ENCODE results near the gene APOC3. TPM values are rescaled to one million over a fixed set of nuclear protein-coding genes. Genes with fewer than 3 reads are reported as not detected.
A peak's percentile ranks its signal among the peaks of the same experiment; 100 is the strongest.

Gene APOC3
- 10 to 100 TPM in 1 of 4 donors, 1 to 10 TPM in 3; 3.7 to 11.1 (median 8.4) TPM for polyA plus RNA-seq (ENCODE audit: insufficient read length in 4 of 4)

- no peak for DNase-seq (ENCODE audit: low read depth in 4 of 4, low spot score in 3 of 4)
These were observed at the start of gene APOC3 for GRCh38 chr11:116829525-116830183. TSS of gene APOC3 (plus strand) at chr11:116829907. CDS start at chr11:116830583, 676 bp downstream.

DNA sequence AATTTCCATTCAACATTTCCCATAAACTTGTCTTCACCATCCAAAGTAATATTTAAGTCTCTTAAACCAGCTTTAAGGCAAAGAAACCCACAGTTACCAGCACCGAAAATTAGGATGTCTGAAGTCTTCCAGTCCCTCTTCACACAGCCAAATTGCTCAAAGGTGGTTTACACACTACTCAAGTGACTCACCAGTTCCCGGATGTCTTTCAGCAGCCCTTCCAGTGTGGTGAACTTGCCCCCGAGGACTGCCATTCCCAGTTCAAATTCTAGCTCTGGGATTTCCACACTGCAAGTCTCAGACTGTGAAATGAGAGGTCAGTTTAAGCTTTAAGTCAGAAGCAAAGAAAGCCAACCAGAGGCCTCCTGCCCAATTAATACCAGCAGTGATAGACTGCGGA lies 47.0 kb upstream of the APOC3 start:
- DNase-seq (ENCODE audit: low read depth in 4 of 4, low spot score in 3 of 4): no peak

DNA sequence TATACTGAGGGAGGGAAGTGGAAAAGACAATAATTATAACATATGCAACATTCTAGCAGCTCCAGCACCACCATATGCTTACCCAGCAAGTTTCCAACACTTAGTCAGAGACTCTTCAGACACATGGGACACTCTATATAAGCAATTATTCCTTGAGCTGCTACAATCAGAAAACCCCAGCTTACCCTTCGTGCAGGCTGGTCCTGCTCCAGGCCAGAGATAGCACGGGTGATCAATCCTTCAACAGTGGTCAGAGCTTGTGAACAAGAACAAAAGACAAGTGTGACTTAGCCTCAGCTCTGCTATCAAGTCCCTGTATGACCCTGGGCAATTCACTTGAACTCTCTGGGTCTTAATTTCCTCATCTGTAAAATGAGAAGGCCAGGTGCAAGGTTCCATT lies 43.4 kb upstream of the APOC3 start:
- no peak for DNase-seq (ENCODE audit: low read depth in 4 of 4, low spot score in 3 of 4)

DNA sequence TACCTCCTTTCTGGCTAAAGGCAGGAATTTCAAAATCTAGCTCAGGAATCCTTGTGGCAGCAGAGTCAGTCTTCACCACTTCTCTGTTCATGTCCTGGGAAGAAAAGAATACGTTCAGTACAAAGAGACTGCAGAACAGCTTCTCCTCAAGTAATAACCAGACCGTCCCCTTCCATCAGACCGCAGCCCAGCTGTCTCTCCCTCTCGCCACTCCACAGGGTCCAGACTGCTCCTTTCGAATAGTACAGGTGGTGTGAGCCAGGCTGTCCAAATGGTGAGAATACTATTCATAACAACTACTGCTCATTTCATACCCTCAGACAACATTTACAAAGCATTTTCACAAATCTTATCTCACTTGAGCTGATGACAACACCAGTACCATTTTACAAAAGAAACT lies 42.7 kb upstream of the APOC3 start:
- DNase-seq (ENCODE audit: low read depth in 4 of 4, low spot score in 3 of 4): no peak

GRCh38 chr11:116787436-116787785 lies 42.3 kb upstream of the APOC3 start:
- no peak for DNase-seq (ENCODE audit: low read depth in 4 of 4, low spot score in 3 of 4)

DNA sequence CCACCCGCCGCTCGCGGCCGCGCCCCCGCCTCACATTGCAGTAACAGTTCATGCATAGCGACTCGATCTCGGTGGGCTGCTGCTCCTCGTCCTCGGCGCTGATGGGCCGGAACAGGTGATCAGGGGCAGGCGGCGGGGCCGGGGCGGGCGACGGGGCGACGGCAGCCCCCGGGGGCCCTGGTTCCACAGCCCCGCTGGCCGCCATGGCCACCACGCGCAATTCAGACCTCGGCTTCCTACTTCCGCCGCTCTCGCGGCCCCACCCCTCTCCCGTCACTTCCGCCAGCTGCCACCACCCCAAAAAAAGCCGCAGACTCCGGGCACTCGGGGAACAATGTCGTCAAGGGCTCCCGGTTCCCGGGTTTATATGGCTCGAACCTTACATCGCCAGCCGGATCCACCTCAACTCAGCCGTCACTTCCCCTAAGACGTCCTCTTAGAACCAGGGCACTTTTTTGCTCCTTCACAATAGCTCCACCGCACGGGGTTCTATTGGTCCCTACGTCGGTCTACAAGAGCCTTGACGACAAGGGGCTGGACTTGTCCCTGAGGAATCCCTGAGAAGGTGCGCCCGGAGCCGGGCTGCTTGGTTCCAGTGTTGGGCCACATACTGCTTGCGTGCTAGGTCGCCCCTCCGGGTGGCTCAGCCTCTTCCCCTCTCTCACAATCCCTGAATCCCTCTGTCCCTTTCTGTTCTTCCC lies 41.8 kb upstream of the APOC3 start, which contains the start of gene ZPR1:
Gene ZPR1, minus strand, starts transcription at position 238 of the 701 bp plus-strand sequence. Its CDS starts 33 bp downstream, at position 205.
- DNase-seq (ENCODE audit: low read depth in 4 of 4, low spot score in 3 of 4): peak in 3 of 4 donors; percentile 50 to 75 (median 63)

DNA sequence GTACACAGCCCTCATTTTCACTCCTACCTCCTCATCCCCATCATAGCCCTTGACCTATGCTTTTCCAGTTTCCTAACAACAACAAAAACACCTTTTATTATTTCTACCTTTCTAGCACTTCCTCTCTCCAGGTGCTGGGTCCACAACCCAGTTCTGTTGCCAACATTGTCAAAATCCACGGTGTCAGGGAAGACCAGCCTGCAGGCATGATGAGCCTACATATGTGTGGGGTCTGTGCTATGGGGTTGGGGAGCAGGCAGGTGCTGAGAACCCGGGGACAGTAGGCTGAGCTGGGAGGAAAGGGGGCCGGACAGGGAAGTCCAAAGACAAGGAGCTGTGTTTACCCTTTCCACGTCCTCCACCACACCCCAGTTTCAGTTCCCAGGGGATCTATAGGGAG lies 41.2 kb upstream of the APOC3 start:
- no peak for DNase-seq (ENCODE audit: low read depth in 4 of 4, low spot score in 3 of 4)

- DNase-seq (ENCODE audit: low read depth in 4 of 4, low spot score in 3 of 4): no peak
These were observed 40.7 kb upstream of the APOC3 start for GRCh38 chr11:116788975-116789374.

DNA sequence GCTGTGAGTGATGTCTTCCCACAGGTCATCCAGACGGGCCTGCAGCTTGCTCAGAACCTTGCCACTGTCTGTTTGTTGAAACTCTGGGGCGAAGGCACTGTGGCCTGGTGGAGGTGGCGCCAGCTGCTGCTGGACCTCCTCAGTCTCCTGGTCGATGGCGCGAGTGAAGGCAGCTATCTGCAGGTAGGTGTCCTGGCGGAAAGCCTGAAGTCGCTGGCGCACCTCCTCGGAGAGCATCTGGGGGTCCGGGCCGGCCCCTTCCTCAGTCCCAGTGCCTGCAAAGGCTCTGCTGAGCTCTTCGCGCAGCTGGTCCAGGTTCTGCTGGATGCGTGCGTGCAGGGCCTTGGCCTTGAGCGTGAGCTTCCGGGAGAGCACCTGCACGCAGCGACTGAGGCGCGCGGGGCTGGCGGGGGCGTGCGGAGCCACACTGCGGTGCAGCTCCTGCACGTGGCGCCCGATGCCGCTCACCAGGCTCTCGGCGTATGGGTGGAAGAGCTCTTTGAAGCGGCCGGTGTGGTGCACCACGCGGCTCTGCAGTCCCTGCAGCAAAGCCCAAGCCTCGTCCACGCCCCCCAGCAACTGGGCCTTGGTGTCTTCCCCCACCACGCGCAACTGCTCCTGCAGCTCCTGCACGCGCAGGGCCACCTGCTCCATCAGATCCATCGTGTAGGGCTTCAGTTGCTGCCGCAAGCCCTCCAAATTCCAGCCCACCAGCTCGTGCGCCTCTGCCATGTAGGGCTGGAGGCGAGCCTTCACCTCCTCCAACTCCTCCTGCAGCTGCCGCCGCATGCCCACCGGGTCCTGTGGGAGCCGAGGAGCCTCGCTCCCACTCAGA lies 39.3 kb upstream of the APOC3 start:
- no peak for DNase-seq (ENCODE audit: low read depth in 4 of 4, low spot score in 3 of 4)

GRCh38 chr11:116791002-116791812 lies 38.5 kb upstream of the APOC3 start:
- peak in 2 of 4 donors; percentile 28 to 62 for DNase-seq (ENCODE audit: low read depth in 4 of 4, low spot score in 3 of 4)

- no peak for DNase-seq (ENCODE audit: low read depth in 4 of 4, low spot score in 3 of 4)
These were observed 37.9 kb upstream of the APOC3 start, which contains the start of gene APOA5 for GRCh38 chr11:116791813-116792143. TSS of gene APOA5 (minus strand) at chr11:116791879. CDS start at chr11:116791860, 19 bp downstream.

DNA sequence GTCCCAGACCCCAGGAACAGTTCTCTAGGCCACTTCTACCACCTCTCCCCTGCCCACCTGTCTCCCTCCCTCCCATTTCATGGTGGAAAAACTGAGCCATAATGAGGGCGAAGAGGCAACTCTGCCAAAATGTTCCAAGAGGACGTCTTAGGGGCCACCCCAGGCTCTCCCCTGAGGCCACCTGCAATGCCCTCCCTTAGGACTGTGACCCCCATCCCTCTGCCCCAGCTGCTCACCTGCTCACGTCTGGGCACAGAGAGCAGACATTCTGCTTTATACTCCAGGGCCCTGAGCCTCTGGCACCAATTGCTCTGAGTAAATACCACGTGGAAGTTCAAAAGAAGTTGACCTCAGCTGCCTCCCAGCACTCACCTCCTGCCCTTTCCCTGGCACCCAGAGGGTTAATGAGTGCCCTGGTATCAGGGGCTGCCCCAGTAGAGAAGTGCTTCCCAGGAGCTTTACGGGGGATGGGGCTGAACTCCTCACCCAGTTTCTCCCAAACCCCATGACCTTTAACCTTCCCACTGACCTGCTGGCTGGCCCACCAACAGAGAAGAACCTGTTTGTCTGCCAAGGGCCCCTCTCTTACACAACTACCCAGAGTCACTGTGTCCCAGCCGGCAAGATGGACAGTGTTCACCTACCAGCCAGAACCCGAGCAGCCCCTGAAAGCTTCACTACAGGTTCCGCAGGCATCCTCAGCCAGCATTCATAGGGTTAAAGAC lies 37.4 kb upstream of the APOC3 start:
- no peak for DNase-seq (ENCODE audit: low read depth in 4 of 4, low spot score in 3 of 4)

GRCh38 chr11:116792869-116793771 lies 36.6 kb upstream of the APOC3 start:
- no peak for DNase-seq (ENCODE audit: low read depth in 4 of 4, low spot score in 3 of 4)

DNA sequence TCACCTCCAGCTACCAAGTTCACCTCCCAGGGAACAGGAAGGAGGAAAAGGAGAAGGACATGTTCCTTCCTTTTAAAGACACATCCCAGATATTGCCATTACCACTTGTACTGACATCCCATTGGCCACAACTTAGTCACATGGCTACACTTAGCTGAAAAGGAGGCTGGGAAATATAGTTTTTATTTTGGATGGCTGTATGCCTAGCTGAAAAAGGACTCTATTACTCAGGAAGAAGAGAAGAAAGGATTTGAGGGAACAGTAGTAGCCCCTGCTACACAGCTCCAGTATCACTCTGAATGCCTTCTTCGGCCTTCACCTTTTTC lies 36.0 kb upstream of the APOC3 start:
- no peak for DNase-seq (ENCODE audit: low read depth in 4 of 4, low spot score in 3 of 4)

DNA sequence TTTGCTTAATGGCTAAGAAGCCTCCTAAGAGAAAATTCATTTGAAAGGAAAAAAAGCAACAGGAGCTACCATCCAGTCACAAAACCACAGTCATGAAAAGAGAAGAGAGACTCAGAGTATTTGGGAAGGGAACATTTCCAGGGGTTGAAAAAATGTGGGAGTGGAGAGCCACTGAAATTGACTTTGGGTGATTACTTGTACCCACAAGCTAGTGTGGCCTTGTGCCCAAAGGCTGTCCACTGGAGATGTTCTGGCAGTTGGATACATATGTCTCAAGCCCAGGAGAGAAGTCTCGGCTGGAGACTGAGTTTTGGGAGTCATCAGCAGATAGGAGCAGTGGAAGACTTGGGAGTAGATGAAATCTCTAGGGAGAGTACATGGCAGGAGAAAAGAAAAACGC lies 34.9 kb upstream of the APOC3 start:
- DNase-seq (ENCODE audit: low read depth in 4 of 4, low spot score in 3 of 4): no peak

GRCh38 chr11:116796548-116796947 lies 33.2 kb upstream of the APOC3 start:
- no peak for DNase-seq (ENCODE audit: low read depth in 4 of 4, low spot score in 3 of 4)

- no peak for DNase-seq (ENCODE audit: low read depth in 4 of 4, low spot score in 3 of 4)
These were observed 31.9 kb upstream of the APOC3 start for GRCh38 chr11:116797816-116798215.

DNA sequence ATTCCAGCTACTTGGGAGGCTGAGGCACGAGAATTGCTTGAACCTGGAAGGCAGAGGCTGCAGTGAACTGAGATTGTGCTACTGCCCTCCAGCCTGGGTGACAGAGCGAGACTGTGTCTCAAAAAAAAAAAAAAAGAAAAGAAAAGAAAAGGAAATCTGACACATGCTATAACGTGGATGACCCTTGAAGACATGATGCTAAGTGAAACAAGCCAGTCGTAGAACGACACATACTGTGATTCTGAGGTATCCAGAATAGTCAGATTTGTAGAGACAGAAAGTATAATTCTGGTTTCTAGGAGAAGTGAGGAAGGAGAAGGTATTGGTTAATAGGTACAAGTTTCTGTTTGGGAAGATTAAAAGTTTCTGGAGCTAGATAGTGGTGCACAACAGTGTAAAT lies 31.3 kb upstream of the APOC3 start:
- no peak for DNase-seq (ENCODE audit: low read depth in 4 of 4, low spot score in 3 of 4)

GRCh38 chr11:116800610-116801009 lies 29.1 kb upstream of the APOC3 start:
- DNase-seq (ENCODE audit: low read depth in 4 of 4, low spot score in 3 of 4): no peak

Data from right renal pelvis (tissue), 4 donors.